Measurements from ENCODE around the gene KIAA1958. TPM values are rescaled to one million over a fixed set of nuclear protein-coding genes. Genes with fewer than 3 reads are reported as not detected.
A peak's percentile ranks its signal among the peaks of the same experiment; 100 is the strongest.

KIAA1958 gene
- total RNA-seq (2022) (4.9 and 5.8 TPM in 2 replicates), Bru-seq, nascent RNA (percentile 52 among the genes with signal in this experiment), BruChase-seq, experiment 1, labeled RNA remaining after a 6-hour chase (percentile 56 among the genes with signal in this experiment), BruChase-seq, experiment 2, labeled RNA remaining after a 2-hour chase (percentile 50 among the genes with signal in this experiment)
- long read RNA-seq, full-length matches to known transcripts: 2 of 6 reads
- long read RNA-seq, partial matches to known transcripts: 1 of 6 reads
- long read RNA-seq, other reads (novel, unspliced or antisense): 3 of 6 reads

- H3K27me3 Mint-ChIP-seq (ENCODE audit: insufficient read depth, unreplicated experiment): no peaks in the 10 kb centered on the region
- ChIA-PET POLR2A (interaction anchor here (0.6 to 4.8 kb wide), 14 partner anchors 10 to 374 kb away, joined by 3 to 44 read pairs (median 4); partner anchors contain the start of genes HSDL2, INIP, PTBP3 and SNX30), CTCF (interaction anchor here (0.6 to 2.1 kb wide), 8 partner anchors 44 to 389 kb away, joined by 3 to 6 read pairs (median 3); partner anchors contain the start of gene INIP)
- TF ChIP-seq CTCF (IDR thresholded peaks at IDR 0.05; ENCODE audit: unreplicated experiment): no peak
- H3K4me3 Mint-ChIP-seq (ENCODE audit: unreplicated experiment): peak within 1 kb of the TSS; percentile 96
- peaks cover 6% of the 10 kb centered on the region for H3K4me1 Mint-ChIP-seq (ENCODE audit: insufficient read depth, unreplicated experiment)
- H3K9me3 Mint-ChIP-seq (ENCODE audit: unreplicated experiment): no peaks in the 10 kb centered on the region
- intact Hi-C loops (cut with micrococcal nuclease): loop anchor here (5.0 kb wide), 1 partner anchor 226 kb away; no protein-coding TSS in a partner anchor
- DNase-seq (ENCODE audit: unreplicated experiment): peak; percentile 83
- no peaks in the 10 kb centered on the region for H3K36me3 Mint-ChIP-seq (ENCODE audit: insufficient read depth, unreplicated experiment)
- peak within 1 kb of the TSS; percentile 77 for H3K27ac Mint-ChIP-seq (ENCODE audit: low read depth, unreplicated experiment)
- no TSS peak for BruUV-seq (replicated peaks)
Measured at GRCh38 chr9:112486221-112487007, at the start of gene KIAA1958. KIAA1958 (plus strand) TSS chr9:112486827; CDS start chr9:112574081, 87,254 bp downstream.

GRCh38 chr9:112437406-112437805 is 49.2 kb upstream of the KIAA1958 start:
- POLR2A ChIA-PET: interaction anchor here (2.8 kb wide), 1 partner anchor 10 kb away, joined by 6 read pairs; no protein-coding TSS in a partner anchor
- H3K36me3 Mint-ChIP-seq (ENCODE audit: insufficient read depth, unreplicated experiment): peaks cover 15% of the 10 kb centered on the region

GRCh38 chr9:112439171-112439570 is 47.5 kb upstream of the KIAA1958 start:
- Mint-ChIP-seq H3K36me3 (ENCODE audit: insufficient read depth, unreplicated experiment) (peaks cover 16% of the 10 kb centered on the region), H3K4me3 (ENCODE audit: unreplicated experiment) (no peak overlapping the region), H3K27ac (ENCODE audit: low read depth, unreplicated experiment) (no peak overlapping the region), H3K9me3 (ENCODE audit: unreplicated experiment) (no peaks in the 10 kb centered on the region), H3K4me1 (ENCODE audit: insufficient read depth, unreplicated experiment) (no peaks in the 10 kb centered on the region), H3K27me3 (ENCODE audit: insufficient read depth, unreplicated experiment) (no peaks in the 10 kb centered on the region)
- BruUV-seq (replicated peaks): no TSS peak
- intact Hi-C loops (cut with micrococcal nuclease): no loop called here
- DNase-seq (ENCODE audit: unreplicated experiment): no peak
- ChIA-PET CTCF (interaction anchor here (0.6 to 0.8 kb wide), 3 partner anchors 16 to 355 kb away, joined by 3 read pairs; no protein-coding TSS in a partner anchor), POLR2A (interaction anchor here (0.6 to 2.8 kb wide), 3 partner anchors 8 to 36 kb away, joined by 3 to 6 read pairs (median 3); no protein-coding TSS in a partner anchor)
- no peak for TF ChIP-seq CTCF (IDR thresholded peaks at IDR 0.05; ENCODE audit: unreplicated experiment)

More at GRCh38 chr9:112437406-112437805, 49.2 kb upstream of the KIAA1958 start:
- no TSS peak for BruUV-seq (replicated peaks)
- Mint-ChIP-seq H3K4me1 (ENCODE audit: insufficient read depth, unreplicated experiment) (no peaks in the 10 kb centered on the region), H3K27ac (ENCODE audit: low read depth, unreplicated experiment) (no peak overlapping the region), H3K27me3 (ENCODE audit: insufficient read depth, unreplicated experiment) (no peaks in the 10 kb centered on the region), H3K4me3 (ENCODE audit: unreplicated experiment) (no peak overlapping the region), H3K9me3 (ENCODE audit: unreplicated experiment) (no peaks in the 10 kb centered on the region)
- no peak for TF ChIP-seq CTCF (IDR thresholded peaks at IDR 0.05; ENCODE audit: unreplicated experiment)
- DNase-seq (ENCODE audit: unreplicated experiment): no peak
- intact Hi-C loops (cut with micrococcal nuclease): no loop called here
- CTCF ChIA-PET: interaction anchor here (0.6 kb wide), 1 partner anchor 463 kb away, joined by 3 read pairs; no protein-coding TSS in a partner anchor

All from MCF 10A (cell line).